Hepatocyte (in vitro differentiated cells): Measurements from ENCODE around the gene NPTXR. TPM values are rescaled to one million over a fixed set of nuclear protein-coding genes. Genes with fewer than 3 reads are reported as not detected.
"Not testable (repeated sequence)": the region's sequence is repeated elsewhere in the genome, so short reads cannot be mapped to it uniquely, and the experiment has no call there.

Source experiments
- DNase-seq: peaks from one replicate; pipeline ENCODE4 v3.0.0-alpha.2; 2016; ENCODE audit warnings: low spot score
- H2AFZ ChIP-seq: fragments of 200-600 bp; sonication (generic); 2 replicates; pipeline ENCODE4 v1.6.0; 2016; ENCODE audit warnings: antibody characterized with exemption, mild to moderate bottlenecking
- H3K27ac ChIP-seq: fragments of 200-600 bp; sonication (generic); 2 replicates; pipeline ENCODE4 v1.5.1; 2016; ENCODE audit warnings: mild to moderate bottlenecking
- H3K27me3 ChIP-seq: fragments of 200-600 bp; sonication (generic); 2 replicates; pipeline ENCODE4 v1.6.1; 2016
- H3K36me3 ChIP-seq: fragments of 200-600 bp; sonication (generic); replicated peaks from 2 replicates; pipeline ENCODE4 v1.5.1; 2016; ENCODE audit warnings: low read depth; ENCODE audit not compliant: insufficient read depth
- H3K4me1 ChIP-seq: fragments of 200-600 bp; sonication (generic); 2 replicates; pipeline ENCODE4 v1.5.1; 2016; ENCODE audit warnings: mild to moderate bottlenecking, moderate library complexity; ENCODE audit not compliant: insufficient read depth
- H3K4me2 ChIP-seq: fragments of 200-600 bp; sonication (generic); 2 replicates; pipeline ENCODE4 v1.6.0; 2016
- H3K4me3 ChIP-seq: fragments of 200-600 bp; sonication (generic); 2 replicates; pipeline ENCODE4 v1.5.1; 2016; ENCODE audit warnings: mild to moderate bottlenecking
- H3K79me2 ChIP-seq: fragments of 200-600 bp; sonication (generic); 2 replicates; pipeline ENCODE4 v1.6.0; 2017; ENCODE audit warnings: mild to moderate bottlenecking
- H3K9me2 ChIP-seq: fragments of 200-600 bp; sonication (generic); replicated peaks from 2 replicates; pipeline ENCODE4 v1.6.0; 2017; ENCODE audit warnings: mild to moderate bottlenecking; ENCODE audit not compliant: insufficient read depth
- H3K9me3 ChIP-seq: fragments of 200-600 bp; sonication (generic); 2 replicates; pipeline ENCODE4 v1.5.1; 2016; ENCODE audit warnings: low read depth, mild to moderate bottlenecking
- H4K20me1 ChIP-seq: fragments of 200-600 bp; sonication (generic); 2 replicates; pipeline ENCODE4 v1.6.0; 2016; ENCODE audit warnings: mild to moderate bottlenecking; ENCODE audit not compliant: insufficient read depth, poor library complexity, severe bottlenecking
- CTCF ChIP-seq: fragments of 200-600 bp; sonication (generic); IDR thresholded peaks from 2 replicates; pipeline ENCODE4 v1.5.1; 2016; ENCODE audit warnings: antibody characterized with exemption, mild to moderate bottlenecking; ENCODE audit not compliant: poor library complexity
- EZH2 ChIP-seq: fragments of 200-600 bp; sonication (generic); IDR thresholded peaks from 2 replicates; pipeline ENCODE4 v1.6.1; 2016; ENCODE audit warnings: antibody characterized with exemption, mild to moderate bottlenecking, borderline replicate concordance
- EZH2phosphoT487 ChIP-seq: fragments of 200-600 bp; sonication (generic); IDR thresholded peaks from one replicate; pipeline ENCODE4 v1.6.1; 2018; ENCODE audit warnings: antibody characterized with exemption, mild to moderate bottlenecking, low read depth, moderate library complexity; ENCODE audit not compliant: unreplicated experiment, severe bottlenecking
- WGBS: methylation state at CpG from one replicate; pipeline ENCODE4 v1.1.6; 2016; ENCODE audit warnings: low lambda C conversion rate; ENCODE audit errors: missing lambda C conversion rate; 5-methylcytosine and 5-hydroxymethylcytosine counted together
- polyA plus RNA-seq: library from polyadenylated mRNA; unstranded; fragments of >200 nt; fragmentation: Nextera tagmentation; extraction: Ambion mirVana; gene quantifications from 2 replicates; pipeline ENCODE4 v1.2.1, GENCODE V29; 2016
- total RNA-seq: library from RNA; depleted of rRNA; stranded (reverse); fragments of >200 nt; gene quantifications from 2 replicates; pipeline ENCODE4 v1.2.3, GENCODE V29; 2014

NPTXR gene
- total and polyA plus RNA-seq, 2 experiments from 2014 or later = 3.3 to 3.8 TPM

DNA sequence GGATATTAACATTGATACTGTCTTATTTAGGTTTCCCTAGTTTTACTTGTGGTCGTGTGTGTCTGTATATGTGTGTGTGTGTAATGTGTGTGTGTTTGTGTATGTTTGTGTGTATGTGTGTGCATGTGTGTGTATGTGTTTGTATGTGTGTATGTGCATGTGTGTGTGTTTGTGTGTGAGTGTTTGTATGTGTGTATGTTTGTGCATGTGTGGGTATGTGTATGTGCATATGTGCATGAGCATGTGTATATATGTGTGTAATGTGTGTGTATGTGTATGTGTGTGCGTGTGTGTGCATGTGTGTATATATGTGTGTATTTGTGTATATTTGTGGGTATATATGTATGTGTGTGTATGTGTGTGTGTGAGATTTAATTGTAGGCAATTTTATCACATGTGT, 32.6 kb downstream of the NPTXR start:
- Histone ChIP-seq H3K4me2 (no peak overlapping the region), H2AFZ (no peak overlapping the region), H3K9me3 (no peaks in the 10 kb centered on the region), H3K4me1 (no peaks in the 10 kb centered on the region), H3K79me2 (no peaks in the 10 kb centered on the region), H3K36me3 (no peaks in the 10 kb centered on the region), H3K9me2 (no peaks in the 10 kb centered on the region), H3K27ac (no peak overlapping the region), H3K27me3 (no peaks in the 10 kb centered on the region), H3K4me3 (no peak overlapping the region), H4K20me1 (no peaks in the 10 kb centered on the region)
- TF ChIP-seq EZH2 (no peak), EZH2phosphoT487 (no peak), CTCF (no peak)
- WGBS = 92% methylated on average over 2 of the region's 2 CpGs
- DNase-seq = no peak

DNA sequence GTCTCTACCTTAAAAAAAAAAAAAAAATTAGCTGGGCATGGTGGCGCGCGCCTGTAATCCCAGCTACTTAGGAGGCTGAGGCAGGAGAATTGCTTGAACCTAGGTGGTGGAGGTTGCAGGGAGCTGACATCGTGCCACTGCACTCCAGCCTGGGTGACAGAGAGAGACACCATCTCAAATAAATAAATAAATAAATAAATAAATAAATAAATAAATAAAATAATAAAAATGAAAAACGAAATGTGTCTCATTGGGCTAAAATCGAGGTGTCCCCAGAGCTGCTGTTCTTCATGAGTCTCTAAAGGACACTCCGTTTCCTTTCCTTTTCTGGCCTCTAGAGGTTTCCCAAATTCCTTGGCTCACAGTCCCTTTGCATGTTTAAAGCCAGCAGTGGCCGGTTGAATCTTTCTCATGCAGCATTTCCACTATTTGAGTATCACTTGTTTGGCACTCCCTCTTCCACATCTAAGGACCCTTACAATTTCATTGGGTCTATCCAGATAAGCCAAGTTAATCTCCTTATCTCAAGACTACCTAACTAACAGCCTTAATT, 38.7 kb downstream of the NPTXR start:
- 76% methylated on average over 8 of the region's 8 CpGs for WGBS

DNA sequence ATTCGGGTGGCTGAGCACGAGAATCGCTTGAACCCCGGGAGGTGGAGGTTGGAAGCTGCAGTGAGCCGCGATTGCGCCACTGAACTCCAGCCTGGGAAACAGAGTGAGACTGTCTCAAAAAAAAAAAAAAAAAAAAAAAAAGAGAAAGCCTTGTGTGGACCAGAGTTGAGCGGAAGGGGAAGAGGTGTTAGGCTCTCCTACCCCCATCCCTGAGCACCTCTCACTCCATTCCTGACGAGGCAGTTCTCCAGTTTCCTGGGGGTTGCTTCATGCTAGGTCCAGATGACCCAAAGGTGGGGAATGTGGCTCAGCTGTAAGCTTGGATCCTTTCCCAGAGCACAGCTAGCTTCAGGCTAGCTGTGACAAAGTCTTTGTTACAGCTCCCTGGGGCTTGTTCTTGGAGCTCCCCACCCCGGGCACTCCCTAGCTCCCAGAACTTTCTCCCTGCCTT, 41.1 kb downstream of the NPTXR start:
- Histone ChIP-seq H3K36me3 (no peaks in the 10 kb centered on the region), H3K79me2 (no peaks in the 10 kb centered on the region), H2AFZ (no peak overlapping the region), H3K9me2 (no peaks in the 10 kb centered on the region), H3K4me1 (no peaks in the 10 kb centered on the region), H3K27ac (no peak overlapping the region), H3K4me2 (no peak overlapping the region), H3K9me3 (no peaks in the 10 kb centered on the region), H4K20me1 (no peaks in the 10 kb centered on the region), H3K4me3 (no peak overlapping the region), H3K27me3 (peaks cover 41% of the 10 kb centered on the region)
- TF ChIP-seq EZH2 (no peak), CTCF (no peak), EZH2phosphoT487 (no peak)
- DNase-seq = peak; percentile 56
- WGBS = 0% methylated on average over 2 of the region's 10 CpGs

More for the DNA sequence above, 38.7 kb downstream of the NPTXR start:
- H3K4me1 ChIP-seq, H2AFZ ChIP-seq, H3K4me2 ChIP-seq, H3K9me2 ChIP-seq, H3K79me2 ChIP-seq, H3K4me3 ChIP-seq, H4K20me1 ChIP-seq, H3K36me3 ChIP-seq, H3K27ac ChIP-seq, H3K9me3 ChIP-seq, DNase-seq: not testable (repeated sequence)
- peaks cover 28% of the 10 kb centered on the region for H3K27me3 ChIP-seq

- Histone ChIP-seq H3K9me2 (no peaks in the 10 kb centered on the region), H3K79me2 (no peaks in the 10 kb centered on the region), H3K27ac (no peak overlapping the region), H3K4me2 (no peak overlapping the region), H3K9me3 (no peaks in the 10 kb centered on the region), H4K20me1 (no peaks in the 10 kb centered on the region), H3K4me3 (no peak overlapping the region), H3K36me3 (no peaks in the 10 kb centered on the region), H2AFZ (no peak overlapping the region), H3K4me1 (no peaks in the 10 kb centered on the region), H3K27me3 (peaks cover 41% of the 10 kb centered on the region)
- no peak for TF ChIP-seq CTCF
- TF ChIP-seq EZH2 = no peak
- no peak for TF ChIP-seq EZH2phosphoT487
- WGBS = 81% methylated on average over 6 of the region's 6 CpGs
- no peak for DNase-seq
Measured at GRCh38 chr22:38799265-38800002, 44.4 kb downstream of the NPTXR start.
